DMS 273 (cell line): ENCODE data around the gene FKBP9.
A peak's percentile ranks its signal among the peaks of the same experiment; 100 is the strongest.
"Not testable (repeated sequence)": the region's sequence is repeated elsewhere in the genome, so short reads cannot be mapped to it uniquely, and the experiment has no call there.

Source experiments
- DNase-seq: peaks from one replicate; lab custom pipeline; 2025; ENCODE audit not compliant: unreplicated experiment; lab: John Stamatoyannopoulos, UW

FKBP9 gene

GRCh38 chr7:33004104-33004616, 46.9 kb downstream of the FKBP9 start:
- DNase-seq = not testable (repeated sequence)

- not testable (repeated sequence) for DNase-seq
Observed at GRCh38 chr7:33005193-33005592, 48.0 kb downstream of the FKBP9 start.

- DNase-seq = not testable (repeated sequence)
Observed at GRCh38 chr7:33005690-33006089, 48.5 kb downstream of the FKBP9 start.

GRCh38 chr7:33009734-33010133, 52.5 kb downstream of the FKBP9 start:
- no peak for DNase-seq

- no peak for DNase-seq
Observed at GRCh38 chr7:33012364-33012763, 55.1 kb downstream of the FKBP9 start.

- DNase-seq = no peak
Observed at GRCh38 chr7:33024189-33024757, 67.0 kb downstream of the FKBP9 start.

GRCh38 chr7:33035776-33036175, 78.5 kb downstream of the FKBP9 start:
- DNase-seq = no peak

GRCh38 chr7:33038639-33039038, 81.4 kb downstream of the FKBP9 start:
- DNase-seq = no peak

GRCh38 chr7:33039257-33039902, 82.1 kb downstream of the FKBP9 start:
- DNase-seq = no peak

GRCh38 chr7:33039903-33040292, 82.7 kb downstream of the FKBP9 start:
- no peak for DNase-seq

- DNase-seq = peak; percentile 35
Observed at GRCh38 chr7:33040803-33041516, 83.7 kb downstream of the FKBP9 start.

- DNase-seq = no peak
Observed at GRCh38 chr7:33041631-33042428, 84.6 kb downstream of the FKBP9 start.

- peak; percentile 14 for DNase-seq
Observed at GRCh38 chr7:33043501-33044400, 86.5 kb downstream of the FKBP9 start.

- no peak for DNase-seq
Observed at GRCh38 chr7:33044401-33044718, 87.1 kb downstream of the FKBP9 start.

GRCh38 chr7:33044986-33045385, 87.7 kb downstream of the FKBP9 start:
- no peak for DNase-seq

GRCh38 chr7:33048257-33048656, 91.0 kb downstream of the FKBP9 start:
- no peak for DNase-seq

GRCh38 chr7:33048704-33049103, 91.5 kb downstream of the FKBP9 start:
- no peak for DNase-seq

GRCh38 chr7:33050535-33051318, 93.5 kb downstream of the FKBP9 start:
- DNase-seq = peak; percentile 68

GRCh38 chr7:33053721-33054120, 96.5 kb downstream of the FKBP9 start:
- DNase-seq = no peak
